Activated CD4-positive, CD25-positive, alpha-beta regulatory T cell treated with anti-CD3 and anti-CD28 coated beads, Interleukin-2, amount 50 U/mL, for 72 hours (primary cell): ENCODE results near the gene CLPX.
"Not testable (repeated sequence)": the region's sequence is repeated elsewhere in the genome, so short reads cannot be mapped to it uniquely, and the experiment has no call there.

ENCODE experiments used
- DNase-seq: peaks from one replicate; pipeline ENCODE4 v3.0.0; 2021

Gene CLPX

GRCh38 chr15:65165875-65166274, 19.3 kb downstream of the CLPX start:
- no peak for DNase-seq

- no peak for DNase-seq
These were observed 21.0 kb downstream of the CLPX start for GRCh38 chr15:65164139-65164538.

- DNase-seq, result no peak
These were observed 22.1 kb downstream of the CLPX start for GRCh38 chr15:65163041-65163440.

- DNase-seq, result no peak
These were observed 28.4 kb downstream of the CLPX start for GRCh38 chr15:65156692-65157091.

GRCh38 chr15:65154720-65155119, 30.4 kb downstream of the CLPX start:
- no peak for DNase-seq

- DNase-seq, result no peak
These were observed 37.2 kb downstream of the CLPX start for GRCh38 chr15:65147902-65148301.

- DNase-seq, result no peak
These were observed 38.7 kb downstream of the CLPX start for GRCh38 chr15:65146438-65146837.

- DNase-seq, result not testable (repeated sequence)
These were observed 46.5 kb downstream of the CLPX start for GRCh38 chr15:65138631-65139030.

- DNase-seq, result not testable (repeated sequence)
These were observed 47.2 kb downstream of the CLPX start for GRCh38 chr15:65137893-65138292.

- DNase-seq, result not testable (repeated sequence)
These were observed 48.1 kb downstream of the CLPX start for GRCh38 chr15:65137089-65137488.

- DNase-seq, result no peak
These were observed 50.6 kb downstream of the CLPX start for GRCh38 chr15:65134538-65134937.

GRCh38 chr15:65133548-65134200, 51.5 kb downstream of the CLPX start, which contains the start of gene PDCD7:
PDCD7 (minus strand) TSS chr15:65133808; CDS start chr15:65133781, 27 bp downstream.
- DNase-seq, result peak; percentile 75

GRCh38 chr15:65132878-65133547, 52.1 kb downstream of the CLPX start:
- DNase-seq, result peak; percentile 54

GRCh38 chr15:65130941-65131340, 54.2 kb downstream of the CLPX start:
- DNase-seq, result no peak

- DNase-seq, result no peak
These were observed 69.6 kb downstream of the CLPX start for GRCh38 chr15:65115542-65115941.

GRCh38 chr15:65115086-65115485, 70.1 kb downstream of the CLPX start, which contains the start of gene UBAP1L:
UBAP1L (minus strand) TSS chr15:65115200; CDS start chr15:65106215, 8,985 bp downstream.
- no peak for DNase-seq

- no peak for DNase-seq
These were observed 74.4 kb downstream of the CLPX start for GRCh38 chr15:65110676-65111292.

GRCh38 chr15:65106011-65106590, 79.0 kb downstream of the CLPX start:
- no peak for DNase-seq

- DNase-seq, result no peak
These were observed 80.1 kb downstream of the CLPX start for GRCh38 chr15:65105038-65105437.

- no peak for DNase-seq
These were observed 82.2 kb downstream of the CLPX start for GRCh38 chr15:65102912-65103311.

GRCh38 chr15:65101891-65102708, 83.0 kb downstream of the CLPX start:
- DNase-seq, result no peak

GRCh38 chr15:65101411-65101890, 83.7 kb downstream of the CLPX start:
- peak; percentile 57 for DNase-seq

GRCh38 chr15:65100442-65100841, 84.7 kb downstream of the CLPX start:
- no peak for DNase-seq
